ENCODE data around the gene MYL5. TPM values are rescaled to one million over a fixed set of nuclear protein-coding genes. Genes with fewer than 3 reads are reported as not detected.

The MYL5 gene
- total and polyA plus RNA-seq, 2 of the 13 experiments (the other 11 are each of a cell fraction or from before 2014, with no cell fraction given): 6.5 to 16.0 TPM

DNA sequence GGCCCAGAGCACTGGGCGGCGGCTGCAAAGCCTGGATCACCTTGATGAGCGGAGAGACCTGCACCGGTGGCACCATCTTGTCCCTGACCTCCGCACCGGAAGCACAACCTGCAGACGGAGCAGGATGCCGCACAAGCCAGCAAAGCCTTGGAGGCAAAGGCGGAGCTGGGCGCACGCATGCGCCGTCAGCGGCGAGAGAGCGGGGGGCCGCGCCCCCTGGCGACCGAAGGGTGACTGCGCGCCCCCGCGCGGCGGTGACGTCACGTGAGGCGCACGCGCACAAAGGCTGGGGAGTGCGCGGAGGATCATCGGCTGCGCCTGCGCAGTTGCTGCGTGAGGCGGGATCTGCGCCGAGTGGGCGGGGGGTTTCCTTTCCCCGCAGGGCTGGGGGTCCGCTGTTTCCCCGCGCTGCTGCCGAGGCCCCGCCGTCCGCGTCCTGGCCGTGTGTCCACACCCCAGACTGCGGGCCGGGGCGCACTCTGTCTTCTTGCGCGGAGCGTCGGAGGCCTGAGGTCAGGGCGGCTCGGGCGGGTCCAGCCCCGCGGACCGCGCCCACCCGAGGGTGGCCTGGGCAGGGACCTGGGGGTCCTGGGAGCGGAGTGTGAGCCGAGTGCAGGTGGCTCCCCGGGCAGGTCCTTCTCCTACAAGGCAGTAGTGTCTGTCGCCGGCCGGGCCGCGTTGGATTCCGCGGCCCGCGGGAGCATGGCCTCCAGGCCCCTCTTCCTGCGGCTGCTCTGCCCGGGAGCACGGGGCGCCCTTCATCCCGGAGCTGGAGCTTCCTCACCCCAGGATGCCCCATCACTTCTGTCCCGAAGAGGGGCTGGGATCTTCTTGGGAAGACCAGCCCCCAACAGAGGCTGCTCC, at the start of gene MYL5, which contains the start of gene ATP5ME (continued):
- peak; percentile 89 for TF ChIP-seq THAP9 (CRISPR knock-in tag; IDR thresholded peaks at IDR 0.05; ENCODE audit: borderline replicate concordance)
- TF ChIP-seq PITX1 (CRISPR knock-in tag; IDR thresholded peaks at IDR 0.05): 0 out of 2 replicates have a peak, but pooled peaks have one; percentile 45
- no peak for TF ChIP-seq THRA (CRISPR knock-in tag; IDR thresholded peaks at IDR 0.05; ENCODE audit: borderline replicate concordance)
- TF ChIP-seq CREB3 (CRISPR knock-in tag; IDR thresholded peaks at IDR 0.05): peak; percentile 15; the same call in 1 of the 2 replicates
- TF ChIP-seq ZMYM3 (CRISPR knock-in tag; IDR thresholded peaks at IDR 0.05): 0 out of 2 replicates have a peak, but pooled peaks have one; percentile 4
- TF ChIP-seq KDM5A (IDR thresholded peaks at IDR 0.05; ENCODE audit: borderline replicate concordance, low read length): no peak
- TF ChIP-seq FIP1L1 (IDR thresholded peaks at IDR 0.05; ENCODE audit: borderline replicate concordance, insufficient read depth, low read depth, low read length): peak; percentile 55; the same call in 1 of the 2 replicates
- TF ChIP-seq GATAD2A (CRISPR knock-in tag; IDR thresholded peaks at IDR 0.05): no peak; the same call in 1 of the 2 replicates
- TF ChIP-seq, protein P1, sequence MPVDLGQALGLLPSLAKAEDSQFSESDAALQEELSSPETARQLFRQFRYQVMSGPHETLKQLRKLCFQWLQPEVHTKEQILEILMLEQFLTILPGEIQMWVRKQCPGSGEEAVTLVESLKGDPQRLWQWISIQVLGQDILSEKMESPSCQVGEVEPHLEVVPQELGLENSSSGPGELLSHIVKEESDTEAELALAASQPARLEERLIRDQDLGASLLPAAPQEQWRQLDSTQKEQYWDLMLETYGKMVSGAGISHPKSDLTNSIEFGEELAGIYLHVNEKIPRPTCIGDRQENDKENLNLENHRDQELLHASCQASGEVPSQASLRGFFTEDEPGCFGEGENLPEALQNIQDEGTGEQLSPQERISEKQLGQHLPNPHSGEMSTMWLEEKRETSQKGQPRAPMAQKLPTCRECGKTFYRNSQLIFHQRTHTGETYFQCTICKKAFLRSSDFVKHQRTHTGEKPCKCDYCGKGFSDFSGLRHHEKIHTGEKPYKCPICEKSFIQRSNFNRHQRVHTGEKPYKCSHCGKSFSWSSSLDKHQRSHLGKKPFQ (CRISPR knock-in tag; IDR thresholded peaks at IDR 0.05; ENCODE audit: insufficient replicate concordance): peak; percentile 79
- no peak for TF ChIP-seq NR2F2 (IDR thresholded peaks at IDR 0.05; ENCODE audit: borderline replicate concordance, low read depth)
- TF ChIP-seq ZNF460 (CRISPR knock-in tag; IDR thresholded peaks at IDR 0.05; ENCODE audit: borderline replicate concordance): no peak
- TF ChIP-seq POLR2AphosphoS5 (IDR thresholded peaks at IDR 0.05; ENCODE audit: low read depth, low read length): peak; percentile 88
- TF ChIP-seq ZNF841 (CRISPR knock-in tag; IDR thresholded peaks at IDR 0.05; ENCODE audit: borderline replicate concordance): no peak
- no peak; the same call in 1 of the 2 replicates for TF ChIP-seq THAP8 (CRISPR knock-in tag; IDR thresholded peaks at IDR 0.05; ENCODE audit: borderline replicate concordance)
- TF ChIP-seq RAD51 (IDR thresholded peaks at IDR 0.05; ENCODE audit: borderline replicate concordance): no peak
- TF ChIP-seq ZNF674 (CRISPR knock-in tag; IDR thresholded peaks at IDR 0.05; ENCODE audit: low read depth): no peak
- TF ChIP-seq PAWR (CRISPR knock-in tag; IDR thresholded peaks at IDR 0.05; ENCODE audit: borderline replicate concordance): no peak
- TF ChIP-seq AGO1 (IDR thresholded peaks at IDR 0.05; ENCODE audit: low read depth, low read length, poor library complexity, severe bottlenecking): peak; percentile 68
- no peak for TF ChIP-seq ZFP36L2 (CRISPR knock-in tag; IDR thresholded peaks at IDR 0.05)
- TF ChIP-seq ZNF777 (CRISPR knock-in tag; IDR thresholded peaks at IDR 0.05): no peak
- TF ChIP-seq SAFB2 (CRISPR knock-in tag; IDR thresholded peaks at IDR 0.05; ENCODE audit: borderline replicate concordance, low read depth): peak; percentile 26
